ENCODE data around the gene DUSP18.
"Not testable (repeated sequence)": the region's sequence is repeated elsewhere in the genome, so short reads cannot be mapped to it uniquely, and the experiment has no call there.

DUSP18 gene

GRCh38 chr22:30667494-30668385, at the start of gene DUSP18:
Gene DUSP18, minus strand, starts transcription at chr22:30667875. Its CDS starts 3,872 bp downstream, at chr22:30664003.
- peak; percentile 82 to 85 for DNase-seq

GRCh38 chr22:30714062-30714461, 46.4 kb upstream of the DUSP18 start:
- DNase-seq, result no peak

- no peak for DNase-seq
Measured at GRCh38 chr22:30712094-30712493, 44.4 kb upstream of the DUSP18 start.

- not testable (repeated sequence) for DNase-seq
Measured at GRCh38 chr22:30709980-30710379, 42.3 kb upstream of the DUSP18 start.

GRCh38 chr22:30705710-30706651, 38.3 kb upstream of the DUSP18 start:
- DNase-seq, result peak in 1 of 2 experiments; percentile 29

GRCh38 chr22:30704978-30705377, 37.3 kb upstream of the DUSP18 start:
- no peak for DNase-seq

GRCh38 chr22:30702856-30703255, 35.2 kb upstream of the DUSP18 start:
- no peak for DNase-seq

- no peak for DNase-seq
Measured at GRCh38 chr22:30701872-30702271, 34.2 kb upstream of the DUSP18 start.

GRCh38 chr22:30697975-30698374, 30.3 kb upstream of the DUSP18 start:
- DNase-seq, result no peak

GRCh38 chr22:30695871-30696655, 28.4 kb upstream of the DUSP18 start:
- no peak for DNase-seq

GRCh38 chr22:30695351-30695851, 27.7 kb upstream of the DUSP18 start:
- DNase-seq, result no peak

- peak in 1 of 2 experiments; percentile 6 for DNase-seq
Measured at GRCh38 chr22:30694640-30695350, 27.1 kb upstream of the DUSP18 start, which contains the start of gene OSBP2. Gene OSBP2, plus strand, starts transcription at chr22:30694874. Its CDS starts 36 bp downstream, at chr22:30694910.

- peak; percentile 38 to 50 for DNase-seq
Measured at GRCh38 chr22:30694171-30694639, 26.5 kb upstream of the DUSP18 start.

- DNase-seq, result no peak
Measured at GRCh38 chr22:30691204-30691603, 23.5 kb upstream of the DUSP18 start.

GRCh38 chr22:30689622-30690021, 21.9 kb upstream of the DUSP18 start:
- no peak for DNase-seq

- no peak for DNase-seq
Measured at GRCh38 chr22:30687358-30687757, 19.7 kb upstream of the DUSP18 start.

GRCh38 chr22:30685178-30685577, 17.5 kb upstream of the DUSP18 start:
- no peak for DNase-seq

- no peak for DNase-seq
Measured at GRCh38 chr22:30681831-30682230, 14.2 kb upstream of the DUSP18 start.

- DNase-seq, result no peak
Measured at GRCh38 chr22:30680991-30681770, 13.5 kb upstream of the DUSP18 start.

- DNase-seq, result not testable (repeated sequence)
Measured at GRCh38 chr22:30679895-30680690, 12.4 kb upstream of the DUSP18 start.

Measured in NCI-H2081 (cell line).